NCI-H2081 treated with DMSO at 0.1 percent for 48 hours (cell line): ENCODE results near the gene NOC4L.

Experiments
- DNase-seq: peaks from one replicate; lab custom pipeline; 2025; lab: John Stamatoyannopoulos, UW

The NOC4L gene

GRCh38 chr12:132156573-132157325 lies 12.5 kb downstream of the NOC4L start:
- DNase-seq, result no peak

- no peak for DNase-seq
Observed at GRCh38 chr12:132157733-132158409, 13.6 kb downstream of the NOC4L start.

- DNase-seq, result no peak
Observed at GRCh38 chr12:132158677-132159554, 14.7 kb downstream of the NOC4L start.

- no peak for DNase-seq
Observed at GRCh38 chr12:132159555-132160003, 15.3 kb downstream of the NOC4L start.

GRCh38 chr12:132160016-132160415 lies 15.8 kb downstream of the NOC4L start:
- DNase-seq, result no peak

GRCh38 chr12:132160601-132161035 lies 16.4 kb downstream of the NOC4L start:
- DNase-seq, result no peak

- DNase-seq, result no peak
Observed at GRCh38 chr12:132161036-132161781, 17.0 kb downstream of the NOC4L start.

GRCh38 chr12:132161796-132162507 lies 17.7 kb downstream of the NOC4L start:
- no peak for DNase-seq

- no peak for DNase-seq
Observed at GRCh38 chr12:132162508-132163031, 18.3 kb downstream of the NOC4L start.

- DNase-seq, result no peak
Observed at GRCh38 chr12:132163041-132163910, 19.0 kb downstream of the NOC4L start.

- DNase-seq, result no peak
Observed at GRCh38 chr12:132163911-132164288, 19.6 kb downstream of the NOC4L start.

GRCh38 chr12:132164426-132164825 lies 20.2 kb downstream of the NOC4L start:
- no peak for DNase-seq

GRCh38 chr12:132165584-132165983 lies 21.3 kb downstream of the NOC4L start:
- no peak for DNase-seq

- no peak for DNase-seq
Observed at GRCh38 chr12:132166093-132166492, 21.8 kb downstream of the NOC4L start.

- no peak for DNase-seq
Observed at GRCh38 chr12:132166801-132167591, 22.7 kb downstream of the NOC4L start.

GRCh38 chr12:132167611-132168310 lies 23.5 kb downstream of the NOC4L start:
- no peak for DNase-seq

- no peak for DNase-seq
Observed at GRCh38 chr12:132168311-132169031, 24.2 kb downstream of the NOC4L start.

GRCh38 chr12:132169376-132169775 lies 25.1 kb downstream of the NOC4L start:
- DNase-seq, result no peak
